B cell (primary cell): Measurements from ENCODE around the gene KRT80. TPM values are rescaled to one million over a fixed set of nuclear protein-coding genes. Genes with fewer than 3 reads are reported as not detected.

Experiments used
- ATAC-seq: fragments of 200-7000 bp; cut with Tn5 transposase; one replicate; pipeline ENCODE4 v1.10.0; 2021; ENCODE audit warnings: low read depth, mild to moderate bottlenecking, moderate number of reproducible peaks, moderate library complexity
- CTCF ChIA-PET: fragments of 350-600 bp; sonication (Branson Sonifier 250); formaldehyde crosslinking; loops from one replicate; lab custom pipeline; 2021; ENCODE audit warnings: antibody characterized with exemption, inconsistent platforms; lab: Charles Lee
- POLR2A ChIA-PET: fragments of 350-600 bp; sonication (Branson Sonifier 250); formaldehyde crosslinking; loops from one replicate; lab custom pipeline; 2021; ENCODE audit warnings: antibody characterized with exemption; lab: Charles Lee
- DNase-seq: peaks from one replicate; pipeline ENCODE4 v3.0.0; 2013
- H2AFZ ChIP-seq: 2 replicates; pipeline ENCODE4 v1.6.1; 2012; ENCODE audit warnings: mild to moderate bottlenecking, low read depth, low read length; ENCODE audit not compliant: insufficient read depth, poor library complexity, severe bottlenecking
- H3K27ac ChIP-seq, 2 donors: 1 replicate in 1 of 2; 2 replicates in 1 of 2; pipeline ENCODE4 v1.5.1; 2012 to 2013; ENCODE audit warnings: low read length in 2 of 2, mild to moderate bottlenecking in 2 of 2, moderate library complexity in 1 of 2
- H3K27me3 ChIP-seq, 4 experiments: fragments of 200-600 bp in 1 of 4; sonication (generic) in 1 of 4; replicated peaks in 1 of 4; 1 replicate in 2 of 4; 2 replicates in 2 of 4; pipeline versions ENCODE4 v1.6.1 to v1.7.0; 2013 to 2016; ENCODE audit warnings: low read length in 3 of 4, mild to moderate bottlenecking in 2 of 4, mixed read lengths in 1 of 4, moderate library complexity in 1 of 4; ENCODE audit not compliant: insufficient read depth in 4 of 4, control insufficient read depth in 3 of 4; ENCODE audit errors: control extremely low read depth in 1 of 4
- H3K36me3 ChIP-seq, 2 experiments: replicated peaks in 1 of 2; 1 replicate in 1 of 2; 2 replicates in 1 of 2; pipeline versions ENCODE4 v1.6.1 to v1.7.1; 2013; ENCODE audit warnings: low read length in 1 of 2; ENCODE audit not compliant: insufficient read depth in 2 of 2, control insufficient read depth in 1 of 2; ENCODE audit errors: control extremely low read depth in 1 of 2, extremely low read depth in 1 of 2
- H3K4me1 ChIP-seq, 2 donors: fragments of 200-600 bp in 1 of 2; sonication (generic) in 1 of 2; 1 replicate in 1 of 2; 2 replicates in 1 of 2; pipeline versions ENCODE4 v1.5.1 to v1.6.1; 2013 to 2017; ENCODE audit warnings: low read length in 2 of 2; ENCODE audit not compliant: control insufficient read depth in 2 of 2, insufficient read depth in 2 of 2
- H3K4me2 ChIP-seq: replicated peaks from 2 replicates; pipeline ENCODE3; 2012; ENCODE audit warnings: mild to moderate bottlenecking, low read depth, low read length; ENCODE audit not compliant: poor library complexity, severe bottlenecking
- H3K4me3 ChIP-seq, 5 experiments: fragments of 200-600 bp in 1 of 5; sonication (generic) in 1 of 5; 1 replicate in 3 of 5; 2 replicates in 2 of 5; pipeline versions ENCODE4 v1.5.1 to v1.7.0; 2011 to 2016; ENCODE audit warnings: low read length in 4 of 5, mild to moderate bottlenecking in 4 of 5, low read depth in 2 of 5, control low read depth in 1 of 5, moderate library complexity in 1 of 5; ENCODE audit not compliant: insufficient read depth in 1 of 5; ENCODE audit errors: control extremely low read depth in 1 of 5, extremely low read depth in 1 of 5
- H3K79me2 ChIP-seq: fragments of 200-600 bp; sonication (generic); one replicate; pipeline ENCODE4 v1.6.0; 2016; ENCODE audit warnings: low read length; ENCODE audit not compliant: control insufficient read depth, insufficient read depth
- H3K9ac ChIP-seq: fragments of 200-600 bp; sonication (generic); 2 replicates; pipeline ENCODE4 v1.6.1; 2017; ENCODE audit warnings: mild to moderate bottlenecking, low read length, moderate library complexity
- H3K9me3 ChIP-seq, 3 donors: one replicate each; pipeline versions ENCODE4 v1.6.1 to v1.7.1; 2013; ENCODE audit warnings: low read length in 2 of 3; ENCODE audit not compliant: control insufficient read depth in 2 of 3, insufficient read depth in 1 of 3; ENCODE audit errors: control extremely low read depth in 1 of 3
- H4K20me1 ChIP-seq: 2 replicates; pipeline ENCODE4 v1.6.0; 2012; ENCODE audit warnings: mild to moderate bottlenecking, low read length; ENCODE audit not compliant: insufficient read depth, control insufficient read depth, poor library complexity, severe bottlenecking
- H3K27ac Mint-ChIP-seq: one replicate; pipeline ENCODE4 v1.8.0; 2021; ENCODE audit warnings: mixed read lengths
- H3K27me3 Mint-ChIP-seq: one replicate; pipeline ENCODE4 v1.8.0; 2021; ENCODE audit warnings: mixed read lengths
- H3K4me1 Mint-ChIP-seq: one replicate; pipeline ENCODE4 v1.8.0; 2021; ENCODE audit warnings: mixed read lengths
- H3K4me3 Mint-ChIP-seq: one replicate; pipeline ENCODE4 v1.8.0; 2021; ENCODE audit warnings: mixed read lengths
- H3K9me3 Mint-ChIP-seq: one replicate; pipeline ENCODE4 v1.8.0; 2022; ENCODE audit warnings: mixed read lengths; ENCODE audit not compliant: insufficient read depth
- CTCF ChIP-seq: fragments of 200-600 bp; IDR thresholded peaks from one replicate; pipeline ENCODE4 v1.8.0; 2022; ENCODE audit warnings: antibody characterized with exemption, mild to moderate bottlenecking
- EZH2 ChIP-seq: IDR thresholded peaks from 2 replicates; pipeline ENCODE4 v1.6.1; 2012; ENCODE audit warnings: borderline replicate concordance, low read depth, mild to moderate bottlenecking, moderate library complexity, low read length; ENCODE audit not compliant: insufficient read depth, poor library complexity, severe bottlenecking
- WGBS: methylation state at CpG from one replicate; pipeline ENCODE4 v1.1.5; 2013; ENCODE audit warnings: missing lambda C conversion rate; ENCODE audit not compliant: insufficient coverage; 5-methylcytosine and 5-hydroxymethylcytosine counted together
- intact Hi-C: fragments of 100-400 bp; cut with micrococcal nuclease; formaldehyde crosslinking; loops from one replicate; pipeline ENCODE4 v1.10.0; 2022
- polyA plus RNA-seq: library from polyadenylated mRNA; depleted of rRNA; stranded (reverse); fragments of >200 nt; gene quantifications from 2 replicates; pipeline ENCODE4 v1.2.3, GENCODE V29; 2012
- total RNA-seq, 2 donors: library from RNA; stranded (reverse); fragments of 120-200 nt in 1 of 2; gene quantifications; 1 replicate in 1 of 2; 2 replicates in 1 of 2; pipeline versions ENCODE4 v1.2.3 to v1.2.4, GENCODE V29; 2013 to 2022

KRT80 gene
- total and polyA plus RNA-seq, 2 donors (not counting 1 experiment from before 2014, with no cell fraction given): not detected

- H3K27me3 Mint-ChIP-seq: peaks cover 36% of the 10 kb centered on the region
- CTCF ChIA-PET: interaction anchor here (1.1 kb wide), 1 partner anchor 782 kb away, joined by 3 read pairs; no protein-coding TSS in a partner anchor
- Histone ChIP-seq H3K79me2 (no peaks in the 10 kb centered on the region), H3K4me1 (no peaks in the 10 kb centered on the region), H4K20me1 (no peaks in the 10 kb centered on the region), H3K36me3 (no peaks in the 10 kb centered on the region), H3K4me3 (no peak overlapping the region), H3K4me2 (no peak overlapping the region), H3K27ac (no peak overlapping the region), H3K9ac (no peak overlapping the region), H3K9me3 (no peaks in the 10 kb centered on the region), H3K27me3 (peaks cover 0 to 4% (median 0%) of the 10 kb centered on the region in 4 experiments), H2AFZ (no peak overlapping the region)
- no peaks in the 10 kb centered on the region for H3K9me3 Mint-ChIP-seq
- TF ChIP-seq CTCF (no peak), EZH2 (no peak)
- WGBS: 38% methylated on average over 5 of the region's 5 CpGs
- intact Hi-C loops: no loop called here
- peaks cover 5% of the 10 kb centered on the region for H3K4me1 Mint-ChIP-seq
- no peak for DNase-seq
- H3K4me3 Mint-ChIP-seq: no peak overlapping the region
- POLR2A ChIA-PET: no interaction called here
- ATAC-seq: no peak
- no peak overlapping the region for H3K27ac Mint-ChIP-seq
Observed at GRCh38 chr12:52198454-52199215, 6.8 kb upstream of the KRT80 start.
